ENCODE data around the gene LRRIQ1.

DNA sequence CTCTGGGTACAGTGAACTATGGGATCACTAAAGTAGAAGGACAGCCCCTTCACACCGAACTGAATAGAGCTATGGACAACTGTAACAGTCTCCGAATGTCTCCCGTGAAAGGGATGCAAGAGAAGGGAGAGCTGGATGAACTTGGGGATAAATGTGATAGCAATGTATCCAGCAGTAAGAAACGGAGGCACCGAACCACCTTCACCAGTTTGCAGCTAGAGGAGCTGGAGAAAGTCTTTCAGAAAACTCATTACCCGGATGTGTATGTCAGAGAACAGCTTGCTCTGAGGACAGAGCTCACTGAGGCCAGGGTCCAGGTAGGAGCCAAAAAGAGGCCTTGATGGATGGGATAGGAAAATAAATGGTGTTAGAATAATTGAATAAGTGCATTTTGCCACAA is 247.4 kb downstream of the LRRIQ1 start:
- TF ChIP-seq, protein P1, sequence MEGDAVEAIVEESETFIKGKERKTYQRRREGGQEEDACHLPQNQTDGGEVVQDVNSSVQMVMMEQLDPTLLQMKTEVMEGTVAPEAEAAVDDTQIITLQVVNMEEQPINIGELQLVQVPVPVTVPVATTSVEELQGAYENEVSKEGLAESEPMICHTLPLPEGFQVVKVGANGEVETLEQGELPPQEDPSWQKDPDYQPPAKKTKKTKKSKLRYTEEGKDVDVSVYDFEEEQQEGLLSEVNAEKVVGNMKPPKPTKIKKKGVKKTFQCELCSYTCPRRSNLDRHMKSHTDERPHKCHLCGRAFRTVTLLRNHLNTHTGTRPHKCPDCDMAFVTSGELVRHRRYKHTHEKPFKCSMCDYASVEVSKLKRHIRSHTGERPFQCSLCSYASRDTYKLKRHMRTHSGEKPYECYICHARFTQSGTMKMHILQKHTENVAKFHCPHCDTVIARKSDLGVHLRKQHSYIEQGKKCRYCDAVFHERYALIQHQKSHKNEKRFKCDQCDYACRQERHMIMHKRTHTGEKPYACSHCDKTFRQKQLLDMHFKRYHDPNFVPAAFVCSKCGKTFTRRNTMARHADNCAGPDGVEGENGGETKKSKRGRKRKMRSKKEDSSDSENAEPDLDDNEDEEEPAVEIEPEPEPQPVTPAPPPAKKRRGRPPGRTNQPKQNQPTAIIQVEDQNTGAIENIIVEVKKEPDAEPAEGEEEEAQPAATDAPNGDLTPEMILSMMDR (IDR thresholded peaks at IDR 0.05; ENCODE audit: insufficient read depth, low read length, poor library complexity, severe bottlenecking), result no peak
- no peak for TF ChIP-seq EZH2phosphoT487 (conservative IDR thresholded peaks at IDR 0.05; ENCODE audit: low read length)

Measured in SU-DHL-6 (cell line).